HG03558 (cell line): Measurements from ENCODE around the gene ADGRE1.

ENCODE experiments used
- ATAC-seq: cut with Tn5 transposase; IDR thresholded peaks from one replicate; pipeline ENCODE4 v1.9.1; 2021; ENCODE audit warnings: moderate number of reproducible peaks; ENCODE audit not compliant: unreplicated experiment; ENCODE audit errors: extremely low read depth

ADGRE1 gene

GRCh38 chr19:6952956-6953355, 65.6 kb downstream of the ADGRE1 start:
- no peak for ATAC-seq

- no peak for ATAC-seq
These were observed 67.7 kb downstream of the ADGRE1 start for GRCh38 chr19:6955082-6955481.

- ATAC-seq, result no peak
These were observed 69.2 kb downstream of the ADGRE1 start for GRCh38 chr19:6956573-6956972.

- no peak for ATAC-seq
These were observed 71.4 kb downstream of the ADGRE1 start for GRCh38 chr19:6958791-6959190.

- no peak for ATAC-seq
These were observed 76.0 kb downstream of the ADGRE1 start for GRCh38 chr19:6963244-6963852.

- no peak for ATAC-seq
These were observed 76.6 kb downstream of the ADGRE1 start for GRCh38 chr19:6963937-6964336.

- no peak for ATAC-seq
These were observed 80.6 kb downstream of the ADGRE1 start for GRCh38 chr19:6967967-6968366.

GRCh38 chr19:6969490-6969889, 82.1 kb downstream of the ADGRE1 start:
- ATAC-seq, result no peak

GRCh38 chr19:6970021-6970420, 82.6 kb downstream of the ADGRE1 start:
- ATAC-seq, result no peak

- ATAC-seq, result no peak
These were observed 83.1 kb downstream of the ADGRE1 start for GRCh38 chr19:6970443-6970842.

- no peak for ATAC-seq
These were observed 84.0 kb downstream of the ADGRE1 start for GRCh38 chr19:6971366-6971765.

- ATAC-seq, result no peak
These were observed 88.8 kb downstream of the ADGRE1 start for GRCh38 chr19:6976197-6976596.

GRCh38 chr19:6979399-6979798, 92.0 kb downstream of the ADGRE1 start:
- no peak for ATAC-seq

- ATAC-seq, result no peak
These were observed 96.1 kb downstream of the ADGRE1 start for GRCh38 chr19:6983448-6983847.

- ATAC-seq, result no peak
These were observed 100.5 kb downstream of the ADGRE1 start for GRCh38 chr19:6987850-6988249.

GRCh38 chr19:6988257-6988656, 100.9 kb downstream of the ADGRE1 start:
- ATAC-seq, result no peak
